HL-60 (cell line): ENCODE data around the gene COMMD9.

Source experiments
- DNase-seq, 2 experiments: peaks; one replicate each; pipeline ENCODE4 v3.0.0-alpha.2; 2010 to 2020; ENCODE audit warnings: low read depth in 1 of 2, low spot score in 1 of 2
- H3K27ac ChIP-seq: fragments of 250-450 bp; sonication (Bioruptor Pico); replicated peaks from 2 replicates; pipeline ENCODE4 v1.5.1; 2020; ENCODE audit warnings: mild to moderate bottlenecking, moderate library complexity
- H3K27me3 ChIP-seq: fragments of 250-450 bp; sonication (Bioruptor Pico); 2 replicates; pipeline ENCODE4 v1.5.1; 2021; ENCODE audit warnings: mild to moderate bottlenecking, moderate library complexity; ENCODE audit not compliant: insufficient read depth, poor library complexity, severe bottlenecking
- H3K4me3 ChIP-seq: replicated peaks from 2 replicates; pipeline ENCODE4 v1.5.1; 2011; ENCODE audit warnings: mild to moderate bottlenecking, control low read depth, low read length; ENCODE audit not compliant: insufficient read depth
- CTCF ChIP-seq: IDR thresholded peaks from one replicate; pipeline ENCODE4 v1.5.1; 2011; ENCODE audit warnings: low read length, control low read depth, inconsistent platforms; ENCODE audit not compliant: insufficient read depth
- GABPA ChIP-seq: IDR thresholded peaks from 2 replicates; pipeline ENCODE4 v1.6.1; 2012; ENCODE audit warnings: low read depth
- POLR2AphosphoS5 ChIP-seq: IDR thresholded peaks from 2 replicates; pipeline ENCODE4 v1.6.1; 2012; ENCODE audit warnings: low read depth
- REST ChIP-seq: IDR thresholded peaks from 2 replicates; pipeline ENCODE4 v1.6.1; 2012; ENCODE audit warnings: low read depth; ENCODE audit not compliant: insufficient replicate concordance
- SPI1 ChIP-seq: IDR thresholded peaks from 2 replicates; pipeline ENCODE4 v1.6.1; 2012; ENCODE audit warnings: low read depth, mild to moderate bottlenecking, borderline replicate concordance

COMMD9 gene

GRCh38 chr11:36240173-36240572 is 49.1 kb downstream of the COMMD9 start:
- DNase-seq: no peak

GRCh38 chr11:36239636-36240035 is 49.6 kb downstream of the COMMD9 start:
- no peak for TF ChIP-seq REST
- TF ChIP-seq SPI1: no peak
- no peak for TF ChIP-seq GABPA
- TF ChIP-seq CTCF: no peak
- no peak for TF ChIP-seq POLR2AphosphoS5
- DNase-seq: no peak
- no peak overlapping the region for H3K4me3 ChIP-seq
- H3K27ac ChIP-seq: no peak overlapping the region
- H3K27me3 ChIP-seq: no peaks in the 10 kb centered on the region

More at GRCh38 chr11:36240173-36240572, 49.1 kb downstream of the COMMD9 start:
- TF ChIP-seq SPI1: no peak
- TF ChIP-seq POLR2AphosphoS5: no peak
- TF ChIP-seq GABPA: no peak
- no peak overlapping the region for H3K4me3 ChIP-seq
- H3K27me3 ChIP-seq: no peaks in the 10 kb centered on the region
- H3K27ac ChIP-seq: no peak overlapping the region

- Histone ChIP-seq H3K4me3 (no peak overlapping the region), H3K27me3 (no peaks in the 10 kb centered on the region), H3K27ac (no peak overlapping the region)
- DNase-seq: no peak
- no peak for TF ChIP-seq REST
- no peak for TF ChIP-seq SPI1
- no peak for TF ChIP-seq CTCF
- TF ChIP-seq GABPA: no peak
- TF ChIP-seq POLR2AphosphoS5: no peak
Measured at GRCh38 chr11:36238881-36239280, 50.3 kb downstream of the COMMD9 start.

- DNase-seq: no peak
- H3K4me3 ChIP-seq: no peak overlapping the region
- no peak overlapping the region for H3K27ac ChIP-seq
- TF ChIP-seq SPI1 (no peak), CTCF (no peak), REST (no peak), GABPA (no peak), POLR2AphosphoS5 (no peak)
- H3K27me3 ChIP-seq: no peaks in the 10 kb centered on the region
Measured at GRCh38 chr11:36238036-36238631, 51.1 kb downstream of the COMMD9 start.
